ENCODE results near the gene SPON1.
A peak's percentile ranks its signal among the peaks of the same experiment; 100 is the strongest.

The SPON1 gene

DNA sequence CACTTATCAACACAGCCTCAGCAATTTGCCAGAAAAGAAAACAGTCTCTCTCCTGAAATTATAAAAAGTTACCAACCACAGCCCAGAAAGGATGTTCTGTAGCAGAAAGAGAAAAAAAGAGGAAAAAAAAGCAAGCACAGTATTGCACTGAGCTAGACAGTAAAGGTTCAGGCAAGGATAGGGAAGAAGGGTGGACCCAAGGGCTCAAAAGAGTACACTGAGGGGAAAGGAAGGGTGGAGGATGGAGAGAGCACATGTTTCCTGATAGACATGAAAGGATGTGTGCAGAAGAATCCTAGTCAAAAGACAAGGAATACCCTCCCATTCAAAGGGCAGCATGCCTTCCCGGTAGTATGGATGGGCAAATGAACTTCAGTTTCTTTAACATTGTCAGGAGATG is 337.4 kb downstream of the SPON1 start:
- no peak for DNase-seq (ENCODE audit: low read depth)
- H3K4me3 ChIP-seq (ENCODE audit: low read length), result no peak overlapping the region
- TF ChIP-seq, protein P1, sequence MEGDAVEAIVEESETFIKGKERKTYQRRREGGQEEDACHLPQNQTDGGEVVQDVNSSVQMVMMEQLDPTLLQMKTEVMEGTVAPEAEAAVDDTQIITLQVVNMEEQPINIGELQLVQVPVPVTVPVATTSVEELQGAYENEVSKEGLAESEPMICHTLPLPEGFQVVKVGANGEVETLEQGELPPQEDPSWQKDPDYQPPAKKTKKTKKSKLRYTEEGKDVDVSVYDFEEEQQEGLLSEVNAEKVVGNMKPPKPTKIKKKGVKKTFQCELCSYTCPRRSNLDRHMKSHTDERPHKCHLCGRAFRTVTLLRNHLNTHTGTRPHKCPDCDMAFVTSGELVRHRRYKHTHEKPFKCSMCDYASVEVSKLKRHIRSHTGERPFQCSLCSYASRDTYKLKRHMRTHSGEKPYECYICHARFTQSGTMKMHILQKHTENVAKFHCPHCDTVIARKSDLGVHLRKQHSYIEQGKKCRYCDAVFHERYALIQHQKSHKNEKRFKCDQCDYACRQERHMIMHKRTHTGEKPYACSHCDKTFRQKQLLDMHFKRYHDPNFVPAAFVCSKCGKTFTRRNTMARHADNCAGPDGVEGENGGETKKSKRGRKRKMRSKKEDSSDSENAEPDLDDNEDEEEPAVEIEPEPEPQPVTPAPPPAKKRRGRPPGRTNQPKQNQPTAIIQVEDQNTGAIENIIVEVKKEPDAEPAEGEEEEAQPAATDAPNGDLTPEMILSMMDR (IDR thresholded peaks at IDR 0.05; ENCODE audit: insufficient read depth, low read depth, low read length, missing control alignments), result no peak

DNA sequence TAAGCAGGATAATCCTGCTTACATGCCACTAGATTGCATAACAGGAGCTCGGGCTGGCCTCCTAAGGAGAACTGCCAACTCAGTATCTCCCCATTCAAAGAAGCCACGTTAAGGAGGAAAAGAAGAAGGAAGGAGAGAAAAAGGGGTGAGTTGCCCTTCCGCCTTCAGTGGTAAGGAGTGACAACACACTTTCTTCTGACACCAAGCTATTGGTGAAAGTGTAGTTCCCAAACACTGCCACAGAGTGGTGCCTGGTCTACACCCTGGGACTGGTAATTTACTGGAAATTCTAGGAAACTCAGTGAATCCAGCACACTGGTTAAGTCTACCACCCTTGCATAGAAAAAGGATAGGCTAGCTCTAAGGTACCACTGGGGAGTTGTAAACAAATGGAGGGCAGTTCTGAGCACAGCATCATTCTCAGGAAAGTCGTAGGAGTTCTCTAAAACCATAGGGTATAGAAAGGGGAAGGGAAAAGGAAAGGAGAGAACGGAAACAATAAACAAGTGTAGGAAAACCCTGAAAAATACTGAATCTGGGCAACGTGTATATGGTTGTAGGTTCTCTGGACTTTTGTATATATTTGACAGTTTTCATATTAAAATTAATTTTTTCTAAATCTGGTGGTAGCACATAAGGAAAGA is 338.3 kb downstream of the SPON1 start:
- no peak overlapping the region for H3K4me3 ChIP-seq (ENCODE audit: low read length)
- TF ChIP-seq, protein P1 (IDR thresholded peaks at IDR 0.05; ENCODE audit: insufficient read depth, low read depth, low read length, missing control alignments), result peak; percentile 90
- DNase-seq (ENCODE audit: low read depth), result peak; percentile 79

DNA sequence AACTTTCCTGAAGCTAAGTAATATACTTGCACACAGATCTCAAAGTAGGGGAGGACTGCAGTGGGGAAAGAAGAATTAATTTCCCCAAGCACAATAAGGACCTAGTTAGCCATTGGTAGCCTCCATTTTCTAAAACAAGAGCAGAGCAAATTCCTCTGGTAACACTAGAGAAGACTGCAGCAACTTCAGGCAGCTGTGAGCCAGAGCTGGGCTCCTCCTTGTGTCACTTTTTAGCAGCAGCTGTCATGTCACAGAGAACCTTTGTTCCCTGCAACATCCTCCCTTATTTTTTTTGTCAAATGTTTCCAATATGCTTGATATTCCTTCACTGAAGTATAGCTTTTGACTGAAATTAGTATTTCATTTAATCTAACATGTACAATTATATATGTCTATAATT is 342.1 kb downstream of the SPON1 start:
- DNase-seq (ENCODE audit: low read depth), result no peak
- TF ChIP-seq, protein P1 (IDR thresholded peaks at IDR 0.05; ENCODE audit: insufficient read depth, low read depth, low read length, missing control alignments), result no peak
- no peak overlapping the region for H3K4me3 ChIP-seq (ENCODE audit: low read length)

DNA sequence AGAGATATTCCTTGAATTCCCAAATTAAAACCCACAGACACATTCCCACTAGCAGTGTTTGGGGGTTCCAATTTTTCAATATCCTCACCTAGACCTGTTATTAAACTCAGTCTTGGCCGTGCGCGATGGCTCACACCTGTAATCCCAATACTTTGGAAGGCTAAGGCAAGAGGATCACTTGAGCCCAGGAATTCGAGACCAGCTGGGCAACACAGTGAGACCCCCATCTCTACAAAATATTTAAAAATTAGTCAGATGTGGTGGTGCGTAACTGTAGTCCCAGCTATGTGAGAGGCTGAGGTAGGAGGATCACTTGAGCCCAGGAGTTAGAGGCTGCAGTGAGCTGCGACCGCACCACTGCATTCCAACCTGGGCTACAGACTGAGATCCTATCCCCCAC is 343.1 kb downstream of the SPON1 start:
- H3K4me3 ChIP-seq (ENCODE audit: low read length), result no peak overlapping the region
- TF ChIP-seq, protein P1 (IDR thresholded peaks at IDR 0.05; ENCODE audit: insufficient read depth, low read depth, low read length, missing control alignments), result no peak
- DNase-seq (ENCODE audit: low read depth), result no peak

DNA sequence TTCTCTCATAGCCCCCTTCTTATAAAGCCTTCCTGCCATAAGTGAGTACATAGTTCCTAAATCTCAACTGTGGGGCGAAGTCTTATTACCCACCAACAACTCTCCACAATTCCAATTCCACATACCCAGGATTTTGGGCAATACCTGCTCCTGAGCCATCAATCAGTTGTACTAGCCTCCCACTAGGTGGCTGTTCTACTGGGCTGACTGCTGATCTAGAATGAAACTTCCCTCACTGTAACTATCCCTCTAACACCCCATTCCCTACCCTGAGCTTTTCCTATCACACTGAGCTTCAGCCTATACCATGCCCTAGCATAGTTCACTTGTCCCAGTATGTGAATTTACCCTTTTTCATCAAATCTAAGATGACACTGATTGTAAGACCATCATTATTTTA is 344.0 kb downstream of the SPON1 start:
- TF ChIP-seq, protein P1 (IDR thresholded peaks at IDR 0.05; ENCODE audit: insufficient read depth, low read depth, low read length, missing control alignments), result peak; percentile 34
- no peak for DNase-seq (ENCODE audit: low read depth)
- no peak overlapping the region for H3K4me3 ChIP-seq (ENCODE audit: low read length)

DNA sequence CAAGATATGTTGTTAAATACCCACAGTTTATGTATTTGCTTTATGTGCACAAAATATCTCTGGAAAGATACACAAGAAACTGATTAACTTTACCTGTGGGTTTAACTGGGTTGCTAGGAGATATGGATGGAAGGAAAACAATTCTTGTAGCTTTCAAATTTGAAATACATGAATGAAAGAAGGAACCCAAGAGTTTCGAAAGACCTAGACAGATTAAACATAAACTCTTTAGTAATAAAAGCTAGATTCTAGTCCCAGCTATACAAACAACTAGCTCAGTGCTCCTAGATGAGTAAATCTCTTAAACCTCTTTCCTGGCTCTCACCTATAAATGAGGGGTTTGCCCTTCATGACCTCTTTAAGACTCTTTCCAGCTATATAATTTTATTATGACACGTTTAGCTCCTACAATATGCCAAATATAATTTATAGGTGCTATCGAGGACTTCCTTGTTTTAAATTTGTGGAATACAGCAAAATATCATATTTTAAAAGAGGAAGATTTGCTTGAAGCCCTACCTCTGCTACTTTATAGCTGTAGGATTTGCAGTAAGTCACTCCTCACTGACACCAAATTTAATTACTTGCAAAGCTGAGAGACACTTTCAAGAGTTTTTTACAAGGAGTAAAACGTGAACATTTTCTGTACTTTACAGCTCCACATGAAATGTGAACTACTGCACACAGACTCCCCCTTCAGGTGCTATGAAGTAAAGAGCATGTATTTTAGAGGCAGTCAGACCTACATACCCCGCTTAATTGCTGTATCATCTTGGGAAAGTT is 345.8 kb downstream of the SPON1 start:
- H3K4me3 ChIP-seq (ENCODE audit: low read length), result no peak overlapping the region
- DNase-seq (ENCODE audit: low read depth), result peak; percentile 59
- TF ChIP-seq, protein P1 (IDR thresholded peaks at IDR 0.05; ENCODE audit: insufficient read depth, low read depth, low read length, missing control alignments), result peak; percentile 68

All from epithelial cell of esophagus (primary cell).